Measurements from ENCODE around the gene KRI1.

GRCh38 chr19:10566408-10566657 is 523 bp upstream of the KRI1 start:
- TF ChIP-seq POLR2AphosphoS5 (IDR thresholded peaks at IDR 0.05; ENCODE audit: insufficient read depth in 1 of 2, low read depth in 1 of 2) (no peak), CTCF (IDR thresholded peaks at IDR 0.05) (no peak), POLR2A (IDR thresholded peaks at IDR 0.05) (no peak)
